Left ventricle myocardium superior (tissue), 1 donor: ENCODE results near the gene FREM2. TPM values are rescaled to one million over a fixed set of nuclear protein-coding genes. Genes with fewer than 3 reads are reported as not detected.
A peak's percentile ranks its signal among the peaks of the same experiment; 100 is the strongest.

ENCODE experiments used
- ATAC-seq: fragments of 200-7000 bp; cut with Tn5 transposase; one replicate; pipeline ENCODE4 v1.9.1; 2020; ENCODE audit warnings: mild to moderate bottlenecking, moderate library complexity
- DNase-seq: peaks from one replicate; pipeline ENCODE4 v3.0.0-alpha.2; 2020
- intact Hi-C: fragments of 100-400 bp; cut with micrococcal nuclease; formaldehyde crosslinking; loops from one replicate; pipeline ENCODE4 v1.11.0; 2022
- total RNA-seq: library from RNA; stranded (reverse); fragmentation: NEBNext Ultra II Directional; extraction: Animal tissue kit (Norgen Biotek cat#: 25700); gene quantifications from one replicate; pipeline ENCODE4 v1.2.1, GENCODE V29; 2021
- donor health status: DM: no; HTN: yes; CAD: no; lungs with severe emphysema.

Gene FREM2
- total RNA-seq, 1 donor from 2014 or later = 0.64 TPM

DNA sequence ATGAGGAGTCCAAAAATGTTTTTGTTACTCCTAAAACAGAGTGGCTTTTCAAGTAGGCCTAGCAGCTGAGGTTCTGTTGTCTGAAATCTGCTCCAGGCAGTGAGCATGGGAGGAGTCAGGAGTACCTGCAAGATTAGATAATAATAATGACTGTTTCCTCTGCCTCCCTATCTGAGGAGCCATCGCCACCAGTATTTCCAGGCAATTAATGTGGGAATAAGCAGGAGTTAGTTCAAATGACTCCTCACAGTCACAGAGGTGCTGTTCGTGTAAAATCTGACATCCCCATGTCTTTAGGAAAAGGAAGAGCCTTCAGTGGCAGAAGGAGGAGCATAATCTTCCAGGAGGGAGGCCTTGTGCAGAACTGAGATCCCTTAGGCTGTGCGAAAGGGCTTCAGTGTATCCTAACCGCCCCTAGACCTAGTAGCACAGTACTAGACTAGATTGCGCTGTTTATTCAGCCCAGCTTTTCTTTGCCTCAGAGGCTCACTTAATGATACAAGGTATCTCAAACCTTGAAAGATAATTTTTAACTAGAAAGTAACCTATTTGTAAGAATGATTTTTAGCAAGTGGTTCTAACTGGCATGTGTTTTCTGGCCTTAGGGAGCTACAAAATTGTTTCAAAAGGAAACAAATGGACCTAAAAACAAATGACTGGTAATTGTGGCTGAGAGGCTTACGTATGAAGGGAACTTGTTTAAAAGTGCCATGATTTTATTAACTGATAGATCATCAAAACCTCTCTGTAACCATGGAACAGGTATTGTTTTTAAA lies 49.0 kb downstream of the FREM2 start:
- intact Hi-C loops = no loop called here
- DNase-seq = no peak
- no peak for ATAC-seq

- ATAC-seq (peak; percentile 28), DNase-seq (no peak)
- intact Hi-C loops = no loop called here
Measured at GRCh38 chr13:38743466-38743865, 56.6 kb downstream of the FREM2 start.

GRCh38 chr13:38752686-38753085 lies 65.8 kb downstream of the FREM2 start:
- DNase-seq (no peak), ATAC-seq (no peak)
- intact Hi-C loops = no loop called here

- intact Hi-C loops = no loop called here
- ATAC-seq (no peak), DNase-seq (no peak)
Measured at GRCh38 chr13:38753878-38754277, 67.0 kb downstream of the FREM2 start.

GRCh38 chr13:38755793-38756192 lies 68.9 kb downstream of the FREM2 start:
- no peak for DNase-seq
- ATAC-seq = no peak
- intact Hi-C loops = no loop called here

DNA sequence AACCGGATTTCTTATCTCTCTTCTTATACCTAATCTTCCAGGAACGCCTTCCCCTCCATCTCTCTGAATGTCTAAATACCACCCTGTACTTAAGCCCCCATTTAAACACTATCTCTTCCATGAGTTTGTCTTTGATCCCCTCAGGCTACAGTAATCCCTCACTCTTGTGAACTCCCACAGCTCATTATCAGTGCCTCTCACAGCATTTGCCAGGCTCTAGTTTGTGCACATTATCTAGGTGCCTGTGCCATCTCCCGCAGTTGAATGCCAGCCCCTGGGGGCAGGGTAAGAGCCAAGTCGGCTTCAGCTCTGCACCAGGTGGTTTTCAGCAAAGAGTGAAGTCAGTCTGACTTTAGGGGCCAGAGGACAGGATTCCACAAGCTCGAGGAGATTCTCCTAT lies 71.4 kb downstream of the FREM2 start:
- ATAC-seq = no peak
- intact Hi-C loops = no loop called here

GRCh38 chr13:38759390-38759789 lies 72.5 kb downstream of the FREM2 start:
- intact Hi-C loops = no loop called here
- DNase-seq = no peak
- no peak for ATAC-seq

More for the DNA sequence above, 71.4 kb downstream of the FREM2 start:
- no peak for DNase-seq

- DNase-seq (no peak), ATAC-seq (no peak)
- intact Hi-C loops = loop anchor here (10.0 kb wide), 1 partner anchor 69 kb away; no protein-coding TSS in a partner anchor
Measured at GRCh38 chr13:38763446-38764381, 76.8 kb downstream of the FREM2 start.

DNA sequence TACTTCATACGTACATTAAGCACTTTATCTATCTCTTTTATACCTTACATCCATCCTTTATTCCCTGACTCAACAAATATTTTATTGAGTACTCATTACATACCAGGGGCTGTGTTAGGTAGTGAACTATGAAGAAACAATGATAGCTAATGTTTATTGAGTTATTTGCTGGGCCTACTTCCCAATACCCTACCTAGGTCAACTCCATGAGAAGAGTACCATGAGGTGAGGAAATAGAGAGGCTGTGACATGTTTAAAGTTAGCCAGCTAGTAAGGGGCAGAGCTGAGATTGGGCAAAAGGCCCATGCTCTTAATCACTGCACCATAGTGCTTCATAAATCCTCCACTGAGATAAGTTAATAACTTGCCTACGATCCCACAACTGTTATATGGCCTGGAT lies 79.9 kb downstream of the FREM2 start:
- DNase-seq = no peak
- intact Hi-C loops = loop anchor here (10.0 kb wide), 1 partner anchor 72 kb away; no protein-coding TSS in a partner anchor
- ATAC-seq = no peak

GRCh38 chr13:38767506-38768265 lies 80.8 kb downstream of the FREM2 start:
- peak; percentile 90 for ATAC-seq
- intact Hi-C loops = loop anchor here (10.0 kb wide), 1 partner anchor 73 kb away; no protein-coding TSS in a partner anchor
- no peak for DNase-seq

- no peak for ATAC-seq
- intact Hi-C loops = loop anchor here (10.0 kb wide), 1 partner anchor 75 kb away; no protein-coding TSS in a partner anchor
- no peak for DNase-seq
Measured at GRCh38 chr13:38769526-38769925, 82.6 kb downstream of the FREM2 start.

- intact Hi-C loops = no loop called here
Measured at GRCh38 chr13:38775085-38775484, 88.2 kb downstream of the FREM2 start.

GRCh38 chr13:38777347-38778119 lies 90.7 kb downstream of the FREM2 start:
- ATAC-seq (no peak), DNase-seq (no peak)
- intact Hi-C loops = no loop called here

More at GRCh38 chr13:38775085-38775484, 88.2 kb downstream of the FREM2 start:
- ATAC-seq (no peak), DNase-seq (no peak)

DNA sequence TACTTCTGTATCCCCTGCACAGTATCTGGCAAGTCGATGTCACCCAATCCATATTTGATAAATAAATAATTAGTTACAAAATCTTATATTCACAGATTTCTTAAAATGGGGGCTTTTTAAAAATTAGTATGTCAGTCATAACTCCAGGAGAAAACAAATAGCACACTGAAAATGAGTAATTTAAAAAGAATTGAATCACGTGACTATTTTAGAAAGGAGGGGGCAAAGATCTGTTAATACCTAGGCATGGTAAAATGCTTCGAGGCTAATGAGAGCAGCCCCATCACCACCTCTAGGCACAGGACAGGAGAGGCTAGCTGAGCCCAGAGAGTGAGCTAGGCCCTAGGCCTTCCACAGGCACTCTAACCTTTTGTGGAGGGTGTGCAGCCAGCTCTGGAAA lies 94.7 kb downstream of the FREM2 start:
- intact Hi-C loops = no loop called here
- ATAC-seq = no peak
- no peak for DNase-seq

- intact Hi-C loops = no loop called here
- DNase-seq = no peak
- ATAC-seq = no peak
Measured at GRCh38 chr13:38784036-38784880, 97.4 kb downstream of the FREM2 start.

DNA sequence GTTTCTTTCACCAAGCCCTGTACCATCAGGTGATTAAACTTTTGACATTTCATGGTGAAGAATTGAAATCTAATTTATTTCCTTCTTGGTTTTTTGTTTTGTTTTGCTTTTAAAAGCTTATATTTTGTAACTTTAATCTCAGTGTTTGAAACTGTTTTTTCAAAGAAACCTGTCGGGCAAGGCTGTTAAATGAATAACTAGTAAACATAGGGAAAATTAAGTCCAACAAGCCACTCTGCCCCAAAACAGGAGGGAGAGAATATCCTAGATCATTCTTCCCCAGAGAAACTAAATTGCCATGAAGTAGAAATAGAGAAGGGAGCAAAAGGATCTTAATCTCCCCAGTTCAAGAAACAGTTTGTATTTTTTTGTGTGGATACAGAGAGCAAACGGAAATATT lies 98.2 kb downstream of the FREM2 start:
- ATAC-seq (no peak), DNase-seq (no peak)
- intact Hi-C loops = no loop called here

- ATAC-seq (no peak), DNase-seq (no peak)
- intact Hi-C loops = no loop called here
Measured at GRCh38 chr13:38785490-38785889, 98.6 kb downstream of the FREM2 start.

- no peak for ATAC-seq
- DNase-seq = no peak
- intact Hi-C loops = no loop called here
Measured at GRCh38 chr13:38787550-38787949, 100.7 kb downstream of the FREM2 start.
